K562 treated with DMSO at 1 percent for 48 hours (cell line): ENCODE data around the gene TXNDC9. TPM values are rescaled to one million over a fixed set of nuclear protein-coding genes. Genes with fewer than 3 reads are reported as not detected.

Experiments
- total RNA-seq: library from RNA; unstranded; fragments of 300-600 nt; gene quantifications from 2 replicates; pipeline ENCODE4 v1.2.3, GENCODE V29; 2022; ENCODE audit warnings: low replicate concordance; ENCODE audit errors: extremely low read depth

Gene TXNDC9, protein sequence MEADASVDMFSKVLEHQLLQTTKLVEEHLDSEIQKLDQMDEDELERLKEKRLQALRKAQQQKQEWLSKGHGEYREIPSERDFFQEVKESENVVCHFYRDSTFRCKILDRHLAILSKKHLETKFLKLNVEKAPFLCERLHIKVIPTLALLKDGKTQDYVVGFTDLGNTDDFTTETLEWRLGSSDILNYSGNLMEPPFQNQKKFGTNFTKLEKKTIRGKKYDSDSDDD
- total RNA-seq: not detected in 2 replicates

DNA sequence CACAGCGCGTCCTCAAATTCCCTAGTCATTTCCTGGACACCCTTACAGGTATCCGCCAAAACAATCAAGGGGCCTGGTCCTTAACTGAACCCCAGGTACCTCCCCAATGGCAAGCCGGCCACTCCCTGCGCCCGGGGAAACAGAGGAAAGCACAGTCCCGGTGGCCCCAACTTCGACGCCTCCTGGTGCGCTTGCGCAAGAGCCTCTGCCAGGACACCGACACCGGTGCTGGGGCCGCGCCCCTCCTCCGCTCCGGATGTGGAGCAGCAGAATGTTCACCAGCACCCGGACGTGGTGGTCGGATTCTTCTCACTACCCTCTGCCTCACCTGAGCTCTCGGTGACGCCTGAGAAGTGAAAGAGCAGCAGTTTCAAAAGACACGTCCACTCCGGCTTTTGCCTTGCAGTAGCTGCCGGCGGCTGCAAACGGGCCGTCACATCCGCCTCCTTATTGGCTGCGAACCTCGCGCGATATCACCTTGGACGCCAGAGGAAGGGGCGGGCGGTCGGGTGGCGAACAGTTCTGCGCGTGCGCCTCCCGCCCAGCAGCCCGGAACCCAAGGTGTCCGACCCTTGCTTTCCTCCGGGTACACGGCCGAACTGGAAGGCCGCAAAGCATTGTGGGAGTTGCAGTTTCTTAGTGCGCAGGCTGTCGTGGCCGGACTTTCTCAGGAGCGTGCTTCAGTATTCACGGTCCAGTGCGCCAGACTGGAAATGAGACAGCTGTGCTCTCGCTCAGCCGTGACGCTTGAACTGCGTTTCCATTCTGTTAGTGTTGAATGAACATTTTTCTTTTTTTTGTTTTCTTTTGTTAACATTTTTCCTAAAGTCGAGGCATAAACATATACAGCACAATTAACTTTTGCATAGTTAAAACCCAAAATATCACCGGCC is at the start of gene TXNDC9:
TXNDC9 (minus strand) TSS at position 423 of the 893 bp plus-strand sequence. CDS start 3,123 bp downstream, outside the sequence.

DNA sequence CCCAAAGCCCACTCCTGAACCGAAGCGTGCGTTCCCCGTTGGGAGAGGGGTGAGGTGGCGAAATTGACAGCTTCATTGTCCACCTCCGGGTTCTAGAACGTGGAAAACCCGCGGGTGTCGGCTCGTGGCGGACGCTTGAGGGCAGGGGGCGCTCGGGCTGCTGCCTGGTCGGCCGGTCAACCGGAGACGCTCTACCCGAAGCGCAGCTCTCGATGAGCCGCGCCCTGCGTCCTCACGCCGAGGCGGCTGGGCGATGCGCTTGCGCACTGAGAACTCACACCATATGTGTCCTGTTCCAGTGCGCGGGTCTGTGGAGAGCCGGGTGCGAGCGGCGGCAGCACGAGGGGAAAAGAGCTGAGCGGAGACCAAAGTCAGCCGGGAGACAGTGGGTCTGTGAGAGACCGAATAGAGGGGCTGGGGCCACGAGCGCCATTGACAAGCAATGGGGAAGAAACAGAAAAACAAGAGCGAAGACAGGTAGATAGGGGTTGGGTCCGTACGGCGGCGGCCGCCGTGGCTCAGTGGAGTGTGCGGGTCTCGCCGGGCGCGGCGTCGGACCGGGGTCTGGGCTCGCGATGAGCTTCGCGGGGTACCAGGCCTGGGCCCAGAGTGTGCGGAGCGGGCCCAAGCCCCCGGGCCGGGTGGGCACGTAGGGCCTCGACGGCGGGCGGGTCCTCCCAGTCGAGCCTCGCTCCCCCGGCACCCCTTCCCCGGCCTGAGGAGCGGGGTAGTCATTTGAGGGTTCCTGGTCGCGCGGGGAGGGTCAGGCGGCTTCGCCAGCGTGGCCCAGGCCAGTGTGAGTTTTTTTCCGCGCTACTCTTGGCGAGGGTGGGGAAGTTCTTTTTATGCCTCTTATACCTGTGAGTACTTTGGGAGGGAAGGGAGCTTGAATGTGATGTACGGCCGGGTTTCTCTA is 1.2 kb upstream of the TXNDC9 start, which contains the start of gene EIF5B:
EIF5B (plus strand) TSS at position 277 of the 916 bp plus-strand sequence; CDS start at position 443, 166 bp downstream.

DNA sequence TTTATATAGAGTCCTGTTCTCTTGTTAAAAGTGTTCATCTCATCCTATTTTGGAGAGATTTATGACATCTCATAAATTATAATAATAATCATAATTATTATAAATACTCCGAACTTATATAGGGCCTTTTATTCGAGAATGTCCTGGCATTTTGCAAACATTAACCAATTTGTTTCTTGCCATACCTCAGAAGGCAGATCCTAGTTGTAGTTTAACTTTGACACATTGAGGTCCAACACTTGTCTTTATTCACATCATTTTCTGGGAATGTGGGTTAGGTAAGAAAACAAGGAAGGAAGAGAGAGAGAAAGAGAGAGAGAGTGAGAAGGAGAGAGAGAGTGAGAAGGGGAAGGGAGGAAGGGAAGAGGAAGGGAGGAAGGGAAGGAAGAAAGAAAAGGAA is 35.0 kb downstream of the TXNDC9 start, which contains the start of gene LYG1:
LYG1 (minus strand) TSS at position 101 of the 400 bp plus-strand sequence. CDS start 5,527 bp downstream, outside the sequence.

Other genes starting within 250 kb of the TXNDC9 start
- gene C2orf15, start 194.6 kb downstream of the TXNDC9 start, total RNA-seq: not detected in 2 replicates
- gene TSGA10, start 181.4 kb downstream of the TXNDC9 start, total RNA-seq: not detected in 2 replicates
- gene LIPT1, start 181.4 kb downstream of the TXNDC9 start, total RNA-seq: not detected in 2 replicates
- not detected in 2 replicates for gene MITD1, start 155.3 kb downstream of the TXNDC9 start, total RNA-seq
- gene MRPL30, start 155.1 kb downstream of the TXNDC9 start, total RNA-seq: not detected in 2 replicates
- gene LYG2, start 80.7 kb downstream of the TXNDC9 start, total RNA-seq: not detected in 2 replicates
- not detected in 2 replicates for gene LYG1, start 35.1 kb downstream of the TXNDC9 start, total RNA-seq
- not detected in 2 replicates for gene EIF5B, start 1.1 kb upstream of the TXNDC9 start, total RNA-seq
- not detected in 2 replicates for gene REV1, start 153.7 kb upstream of the TXNDC9 start, total RNA-seq